ENCODE measurements around the gene NPM1. TPM values are rescaled to one million over a fixed set of nuclear protein-coding genes. Genes with fewer than 3 reads are reported as not detected.

Gene NPM1
- total and polyA plus RNA-seq, 12 donors = 248 to 1,064 (median 465) TPM

DNA sequence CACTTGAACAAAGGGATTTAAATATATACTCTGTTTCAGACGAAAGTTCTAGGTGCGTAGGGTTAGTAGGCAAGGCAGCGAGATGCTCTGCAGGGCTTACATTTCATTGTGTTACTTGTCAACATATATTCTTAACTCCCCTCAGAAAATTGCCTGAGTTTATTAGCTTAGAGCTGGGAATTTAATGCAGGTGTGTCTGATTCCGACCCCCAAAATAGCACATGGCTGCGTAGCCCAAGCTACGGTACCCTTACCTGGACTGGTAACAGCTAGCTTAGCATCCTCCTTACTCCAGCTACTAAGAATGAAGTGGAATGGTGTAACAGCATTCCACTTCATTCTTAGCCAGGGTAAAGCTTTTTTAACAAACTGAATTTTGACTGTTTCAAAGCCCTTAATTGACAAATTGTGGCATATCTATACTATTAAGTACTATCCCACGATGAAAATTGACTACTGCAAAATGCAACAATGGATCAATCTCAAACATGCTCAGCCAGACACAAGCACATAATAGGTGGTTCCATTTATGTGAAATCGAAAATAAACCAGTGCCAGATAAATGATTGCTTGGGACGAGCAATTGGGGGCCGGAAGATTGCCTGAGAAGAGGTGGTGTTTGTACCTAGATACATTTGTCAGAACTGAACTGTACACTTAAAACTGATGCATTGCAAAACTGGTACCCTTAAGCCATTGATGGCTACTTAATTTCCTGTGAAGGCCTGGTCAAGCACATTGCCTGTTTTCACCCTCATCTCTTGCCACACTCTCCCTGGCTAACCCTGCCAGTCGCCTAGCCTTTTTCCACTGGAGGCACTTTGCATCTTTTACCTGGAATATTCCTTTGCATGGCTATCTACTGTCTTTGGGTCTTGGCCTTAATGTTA, 28.8 kb downstream of the NPM1 start:
- 90 to 92% methylated on average over 11 of the region's 11 CpGs for WGBS, 2 donors

DNA sequence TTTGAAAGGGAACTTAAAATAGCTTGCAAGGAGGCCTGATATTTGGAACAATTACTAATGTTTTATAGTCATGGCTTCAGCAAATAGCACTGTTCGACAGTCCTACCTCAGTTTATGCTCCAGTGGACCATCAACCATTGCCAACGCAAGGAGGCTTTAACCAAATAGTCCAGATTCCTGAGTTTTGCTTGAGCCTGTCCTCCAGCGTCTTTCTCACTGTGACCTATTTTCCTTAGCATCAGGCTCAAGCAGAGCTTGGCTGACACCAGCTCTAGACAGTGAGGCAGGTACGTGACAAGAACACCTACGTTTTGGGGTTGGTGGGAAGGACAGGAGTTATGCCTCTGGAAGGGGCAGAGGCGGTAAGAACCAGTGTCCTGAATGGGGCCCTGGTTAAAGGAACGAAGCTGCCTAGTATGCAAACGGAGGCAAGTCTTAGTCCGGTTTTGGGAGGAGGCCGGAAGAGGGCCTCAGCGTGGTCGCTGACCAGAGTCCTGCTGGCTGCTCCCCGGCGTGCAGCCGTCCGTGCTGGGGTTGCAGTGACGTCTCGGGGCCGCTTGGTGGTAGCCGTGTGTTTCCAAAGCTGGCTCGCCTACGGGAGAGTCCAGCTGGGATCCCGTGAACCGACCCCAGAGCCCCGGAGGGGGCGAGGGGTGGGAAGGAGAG, 30.8 kb downstream of the NPM1 start:
- intact Hi-C loops (cut with DNase I) = loop anchor here (2.0 to 10.0 kb wide), 15 partner anchors 64 to 1026 kb away; no protein-coding TSS in a partner anchor
- Histone ChIP-seq H3K27ac (peak overlapping the region in 7 of 10 donors; percentile 7 to 90 (median 78)), H3K36me3 (peaks cover 0 to 13% (median 0%) of the 10 kb centered on the region in 9 donors), H3K9me3 (no peaks in the 10 kb centered on the region), H3K4me3 (peak overlapping the region in 9 of 10 donors; percentile 42 to 66 (median 55)), H3K4me1 (peaks cover 15 to 48% (median 31%) of the 10 kb centered on the region in 9 donors), H3K27me3 (peaks cover 0 to 35% (median 0%) of the 10 kb centered on the region in 7 donors)
- TF ChIP-seq, protein P1, sequence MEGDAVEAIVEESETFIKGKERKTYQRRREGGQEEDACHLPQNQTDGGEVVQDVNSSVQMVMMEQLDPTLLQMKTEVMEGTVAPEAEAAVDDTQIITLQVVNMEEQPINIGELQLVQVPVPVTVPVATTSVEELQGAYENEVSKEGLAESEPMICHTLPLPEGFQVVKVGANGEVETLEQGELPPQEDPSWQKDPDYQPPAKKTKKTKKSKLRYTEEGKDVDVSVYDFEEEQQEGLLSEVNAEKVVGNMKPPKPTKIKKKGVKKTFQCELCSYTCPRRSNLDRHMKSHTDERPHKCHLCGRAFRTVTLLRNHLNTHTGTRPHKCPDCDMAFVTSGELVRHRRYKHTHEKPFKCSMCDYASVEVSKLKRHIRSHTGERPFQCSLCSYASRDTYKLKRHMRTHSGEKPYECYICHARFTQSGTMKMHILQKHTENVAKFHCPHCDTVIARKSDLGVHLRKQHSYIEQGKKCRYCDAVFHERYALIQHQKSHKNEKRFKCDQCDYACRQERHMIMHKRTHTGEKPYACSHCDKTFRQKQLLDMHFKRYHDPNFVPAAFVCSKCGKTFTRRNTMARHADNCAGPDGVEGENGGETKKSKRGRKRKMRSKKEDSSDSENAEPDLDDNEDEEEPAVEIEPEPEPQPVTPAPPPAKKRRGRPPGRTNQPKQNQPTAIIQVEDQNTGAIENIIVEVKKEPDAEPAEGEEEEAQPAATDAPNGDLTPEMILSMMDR (IDR thresholded peaks at IDR 0.05) = peak; percentile 84 to 98 (median 95)
- WGBS, 2 donors = 12 to 13% methylated on average over 26 of the region's 26 CpGs
- DNase-seq (peak; percentile 85), ATAC-seq (peak; percentile 78 to 90 (median 86))

More for the DNA sequence above, 28.8 kb downstream of the NPM1 start:
- H3K9me3 ChIP-seq = no peaks in the 10 kb centered on the region
- DNase-seq (no peak), ATAC-seq (no peak)
- TF ChIP-seq, protein P1 (IDR thresholded peaks at IDR 0.05) = no peak
- H3K4me3 ChIP-seq = no peak overlapping the region
- intact Hi-C loops (cut with DNase I) = loop anchor here (5.0 to 10.0 kb wide), 11 partner anchors 66 to 1028 kb away; no protein-coding TSS in a partner anchor
- H3K27ac ChIP-seq = no peak overlapping the region
- H3K27me3 ChIP-seq = peaks cover 0 to 28% (median 0%) of the 10 kb centered on the region in 7 donors
- H3K4me1 ChIP-seq = peaks cover 15 to 30% (median 25%) of the 10 kb centered on the region in 9 donors
- H3K36me3 ChIP-seq = peaks cover 0 to 33% (median 3%) of the 10 kb centered on the region in 9 donors

DNA sequence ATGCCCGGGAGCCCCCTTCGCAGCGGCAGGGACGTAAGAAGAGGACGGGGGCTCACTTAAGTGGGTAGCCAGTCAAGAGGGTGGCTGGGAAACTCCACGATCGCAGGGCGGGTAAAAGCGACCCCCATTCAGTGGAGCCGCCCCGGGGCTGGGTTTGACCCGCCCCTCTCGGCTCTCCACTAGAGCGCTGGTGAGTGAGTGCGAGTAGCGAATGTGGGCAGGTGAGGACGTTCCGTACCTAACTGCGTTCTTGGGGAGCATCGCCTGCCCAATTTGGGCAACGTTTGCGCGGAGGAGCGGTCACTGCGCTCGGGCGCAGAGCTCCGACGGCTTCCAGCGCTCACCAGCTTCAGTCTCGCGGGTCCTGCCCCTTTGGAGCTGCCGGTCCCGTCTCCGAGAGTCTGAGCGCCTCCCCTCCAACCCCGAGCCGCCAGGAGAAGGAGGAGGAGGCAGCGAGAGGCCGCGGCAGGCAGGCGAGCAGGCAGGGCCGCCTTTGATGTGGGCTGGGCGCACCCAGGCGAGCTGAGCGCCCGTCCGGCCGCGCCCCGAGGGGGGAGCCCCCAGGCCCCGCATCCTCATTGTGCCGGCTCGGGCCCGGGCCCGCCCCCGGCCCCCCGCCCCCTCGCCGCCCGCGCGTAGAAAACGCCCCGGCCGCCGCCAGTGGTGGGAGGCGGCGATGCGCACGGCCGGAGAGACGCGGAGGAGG, 31.5 kb downstream of the NPM1 start, which contains the start of gene FGF18:
FGF18 (plus strand) TSS at position 666 of the 706 bp plus-strand sequence. CDS start 553 bp downstream, outside the sequence.
- 0 to 1% methylated on average over 59 to 74 of the region's 74 CpGs for WGBS, 2 donors
- Histone ChIP-seq H3K4me1 (peaks cover 15 to 50% (median 31%) of the 10 kb centered on the region in 9 donors), H3K27me3 (peaks cover 0 to 35% (median 0%) of the 10 kb centered on the region in 7 donors), H3K4me3 (peak within 1 kb of the TSS; percentile 11 to 66 (median 54)), H3K27ac (peak within 1 kb of the TSS; percentile 8 to 90 (median 74)), H3K36me3 (peaks cover 0 to 6% (median 0%) of the 10 kb centered on the region in 9 donors), H3K9me3 (no peaks in the 10 kb centered on the region)
- ATAC-seq = peak; percentile 32 to 72 (median 63)
- TF ChIP-seq, protein P1 (IDR thresholded peaks at IDR 0.05) = peak in 4 of 9 donors; percentile 16 to 40 (median 28)
- DNase-seq = peak; percentile 52 to 54
- intact Hi-C loops (cut with DNase I) = loop anchor here (2.0 to 10.0 kb wide), 15 partner anchors 63 to 1026 kb away; no protein-coding TSS in a partner anchor

Measured in heart right ventricle (tissue), 16 donors.